Uterus (tissue), 4 donors: ENCODE results near the gene ATAD3C. TPM values are rescaled to one million over a fixed set of nuclear protein-coding genes. Genes with fewer than 3 reads are reported as not detected.
"Not testable (repeated sequence)": the region's sequence is repeated elsewhere in the genome, so short reads cannot be mapped to it uniquely, and the experiment has no call there.

Experiments
- DNase-seq, 2 donors: peaks; one replicate each; pipeline ENCODE4 v3.0.0-alpha.2; 2019 to 2020
- H3K27ac ChIP-seq, 2 donors: fragments of 200-600 bp; sonication (generic); 1 replicate in 1 of 2; 2 replicates in 1 of 2; pipeline ENCODE4 v1.5.1; 2016 to 2018
- H3K27me3 ChIP-seq, 2 donors: fragments of 200-600 bp; sonication (generic); one replicate each; pipeline ENCODE4 v1.5.1; 2018 to 2019; ENCODE audit warnings: control low read depth in 1 of 2
- H3K36me3 ChIP-seq, 2 donors: fragments of 200-600 bp; sonication (generic); one replicate each; pipeline ENCODE4 v1.5.1; 2019; ENCODE audit warnings: control low read depth in 1 of 2
- H3K4me1 ChIP-seq, 2 donors: fragments of 200-600 bp; sonication (generic); one replicate each; pipeline ENCODE4 v1.5.1; 2018 to 2019; ENCODE audit warnings: control low read depth in 1 of 2
- H3K4me3 ChIP-seq, 2 donors: fragments of 200-600 bp; sonication (generic); 1 replicate in 1 of 2; 2 replicates in 1 of 2; pipeline ENCODE4 v1.5.1; 2018 to 2019; ENCODE audit warnings: mild to moderate bottlenecking in 1 of 2
- H3K9me3 ChIP-seq, 2 donors: fragments of 200-600 bp; sonication (generic); one replicate each; pipeline ENCODE4 v1.5.1; 2019; ENCODE audit warnings: control low read depth in 1 of 2
- CTCF ChIP-seq, 4 experiments: fragments of 200-600 bp in 2 of 4; fragments of 450-650 bp in 2 of 4; sonication (generic) in 2 of 4; IDR thresholded peaks; one replicate each; pipeline ENCODE4 v1.5.1; 2016 to 2019; ENCODE audit warnings: antibody characterized with exemption in 4 of 4, mild to moderate bottlenecking in 2 of 4, moderate library complexity in 1 of 4
- POLR2A ChIP-seq, 2 donors: fragments of 450-650 bp; IDR thresholded peaks; one replicate each; pipeline ENCODE4 v1.6.1; 2016; ENCODE audit warnings: antibody characterized with exemption in 2 of 2, mild to moderate bottlenecking in 1 of 2, moderate library complexity in 1 of 2
- intact Hi-C: fragments of 100-400 bp; cut with DNase I; formaldehyde crosslinking; loops from one replicate; pipeline ENCODE4 v1.15.1; 2023; ENCODE audit warnings: low total_unique reads
- total RNA-seq, 4 donors: library from RNA; depleted of rRNA in 3 of 4; stranded (reverse); fragments of >200 nt in 3 of 4; gene quantifications; one replicate each; pipeline versions ENCODE4 v1.1.0 to v1.2.4, GENCODE V29; 2014 to 2023
- donor health status: DM: yes; HTN: yes; CAD: no.

ATAD3C gene
- total RNA-seq, 4 donors from 2014 or later: 0.77 to 3.8 (median 1.7) TPM; not detected in 1

- DNase-seq: no peak
- H3K27ac ChIP-seq: peak overlapping the region in 1 of 2 donors; percentile 14
- TF ChIP-seq CTCF (IDR thresholded peaks at IDR 0.05) (no peak), POLR2A (IDR thresholded peaks at IDR 0.05) (no peak)
- no peaks in the 10 kb centered on the region for H3K27me3 ChIP-seq
- peaks cover 9 to 27% of the 10 kb centered on the region in 2 donors for H3K4me1 ChIP-seq
- no peak overlapping the region for H3K4me3 ChIP-seq
- intact Hi-C loops: no loop called here
- no peaks in the 10 kb centered on the region for H3K36me3 ChIP-seq
- no peaks in the 10 kb centered on the region for H3K9me3 ChIP-seq
Observed at GRCh38 chr1:1428174-1428573, 21.3 kb upstream of the ATAD3C start.

- H3K27me3 ChIP-seq, H3K36me3 ChIP-seq, H3K4me3 ChIP-seq, DNase-seq, intact Hi-C loops, H3K9me3 ChIP-seq: not testable (repeated sequence)
- peaks cover 9 to 31% of the 10 kb centered on the region in 2 donors for H3K4me1 ChIP-seq
- peak overlapping the region; percentile 95 to 98 for H3K27ac ChIP-seq
Observed at GRCh38 chr1:1428967-1429366, 20.5 kb upstream of the ATAD3C start.

- Histone ChIP-seq H3K27ac (peak overlapping the region; percentile 95 to 98), H3K36me3 (no peaks in the 10 kb centered on the region), H3K9me3 (no peaks in the 10 kb centered on the region), H3K27me3 (no peaks in the 10 kb centered on the region), H3K4me1 (peaks cover 9 to 38% of the 10 kb centered on the region in 2 donors), H3K4me3 (no peak overlapping the region)
- intact Hi-C loops: no loop called here
- no peak for DNase-seq
- TF ChIP-seq POLR2A (IDR thresholded peaks at IDR 0.05) (no peak), CTCF (IDR thresholded peaks at IDR 0.05) (no peak)
Observed at GRCh38 chr1:1429671-1430073, 19.8 kb upstream of the ATAD3C start.

DNA sequence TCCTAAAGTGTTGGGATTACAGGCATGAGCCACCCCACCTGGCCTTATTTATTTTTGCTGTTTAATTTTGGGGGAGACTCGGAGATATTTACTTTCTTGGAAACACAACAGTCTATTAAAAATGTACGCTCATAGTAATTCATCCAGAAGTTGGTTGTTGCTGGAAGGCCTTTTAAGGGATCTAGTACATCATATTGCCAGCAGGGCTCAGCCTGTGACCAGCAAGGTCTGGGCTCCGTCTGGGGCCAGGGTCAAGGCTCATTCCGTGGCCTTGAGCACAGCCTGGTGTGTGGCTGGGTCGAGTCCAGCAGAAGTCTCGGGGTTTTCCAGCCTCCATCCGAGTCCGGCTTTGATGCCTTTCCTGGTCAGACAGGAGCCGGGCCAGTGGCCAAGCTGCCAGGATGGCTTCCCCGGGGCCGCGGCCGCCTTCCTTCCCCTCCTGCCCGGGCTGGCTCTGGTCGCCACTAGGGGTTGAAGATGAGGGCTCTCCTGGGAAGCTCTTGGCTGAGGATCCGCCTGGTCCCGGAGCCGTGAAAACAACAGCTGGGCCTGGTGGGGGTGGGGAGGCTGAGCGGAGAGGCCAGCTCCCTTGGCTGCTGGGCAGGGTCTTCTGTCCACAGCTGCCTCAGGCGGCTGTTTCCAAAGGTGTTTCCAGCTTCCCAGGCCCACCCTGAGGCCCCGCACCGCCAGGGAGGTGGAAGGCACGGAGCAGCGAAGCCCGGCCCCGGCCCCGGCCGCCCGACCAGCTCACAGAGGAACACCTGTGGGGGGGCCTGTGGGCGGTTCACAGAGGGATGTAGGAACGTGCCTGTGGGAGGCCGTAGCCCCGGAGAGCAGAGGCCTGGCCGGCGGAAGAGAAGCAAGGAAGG lies 19.1 kb upstream of the ATAD3C start:
- H3K4me3 ChIP-seq: peak overlapping the region; percentile 6 to 10
- H3K27me3 ChIP-seq: no peaks in the 10 kb centered on the region
- peaks cover 9 to 45% of the 10 kb centered on the region in 2 donors for H3K4me1 ChIP-seq
- H3K9me3 ChIP-seq: no peaks in the 10 kb centered on the region
- no peaks in the 10 kb centered on the region for H3K36me3 ChIP-seq
- peak; percentile 80 to 87 for DNase-seq
- intact Hi-C loops: no loop called here
- H3K27ac ChIP-seq: peak overlapping the region; percentile 95 to 98
- TF ChIP-seq CTCF (IDR thresholded peaks at IDR 0.05): peak; percentile 22 to 41 (median 34)
- TF ChIP-seq POLR2A (IDR thresholded peaks at IDR 0.05): peak in 1 of 2 donors; percentile 19

GRCh38 chr1:1430992-1431844 lies 18.3 kb upstream of the ATAD3C start:
- Histone ChIP-seq H3K9me3 (no peaks in the 10 kb centered on the region), H3K4me1 (peaks cover 9 to 52% of the 10 kb centered on the region in 2 donors), H3K27me3 (no peaks in the 10 kb centered on the region), H3K27ac (peak overlapping the region; percentile 95 to 98), H3K4me3 (no peak overlapping the region), H3K36me3 (no peaks in the 10 kb centered on the region)
- TF ChIP-seq CTCF (IDR thresholded peaks at IDR 0.05) (no peak), POLR2A (IDR thresholded peaks at IDR 0.05) (no peak)
- intact Hi-C loops: no loop called here
- DNase-seq: no peak
